Ovary (tissue), 3 donors: ENCODE data around the gene ARID1B.

Experiments used
- EP300 ChIP-seq: sonication (generic); formaldehyde crosslinking; IDR thresholded peaks from one replicate; pipeline ENCODE4 v1.6.1; 2017; ENCODE audit warnings: antibody characterized with exemption
- POLR2A ChIP-seq: fragments of 450-650 bp; IDR thresholded peaks from one replicate; pipeline ENCODE4 v1.6.1; 2017; ENCODE audit warnings: antibody characterized with exemption, mild to moderate bottlenecking, moderate library complexity
- TF ChIP-seq, protein P1 (sequence below), 3 donors: fragments of 450-650 bp in 2 of 3; fragments of 200-600 bp in 1 of 3; IDR thresholded peaks; one replicate each; pipeline versions ENCODE4 v1.5.1 to v1.8.0; 2016 to 2022; ENCODE audit warnings: antibody characterized with exemption in 3 of 3, mild to moderate bottlenecking in 1 of 3
- donor health status: DM: no; HTN: no; CAD: no.

DNA sequence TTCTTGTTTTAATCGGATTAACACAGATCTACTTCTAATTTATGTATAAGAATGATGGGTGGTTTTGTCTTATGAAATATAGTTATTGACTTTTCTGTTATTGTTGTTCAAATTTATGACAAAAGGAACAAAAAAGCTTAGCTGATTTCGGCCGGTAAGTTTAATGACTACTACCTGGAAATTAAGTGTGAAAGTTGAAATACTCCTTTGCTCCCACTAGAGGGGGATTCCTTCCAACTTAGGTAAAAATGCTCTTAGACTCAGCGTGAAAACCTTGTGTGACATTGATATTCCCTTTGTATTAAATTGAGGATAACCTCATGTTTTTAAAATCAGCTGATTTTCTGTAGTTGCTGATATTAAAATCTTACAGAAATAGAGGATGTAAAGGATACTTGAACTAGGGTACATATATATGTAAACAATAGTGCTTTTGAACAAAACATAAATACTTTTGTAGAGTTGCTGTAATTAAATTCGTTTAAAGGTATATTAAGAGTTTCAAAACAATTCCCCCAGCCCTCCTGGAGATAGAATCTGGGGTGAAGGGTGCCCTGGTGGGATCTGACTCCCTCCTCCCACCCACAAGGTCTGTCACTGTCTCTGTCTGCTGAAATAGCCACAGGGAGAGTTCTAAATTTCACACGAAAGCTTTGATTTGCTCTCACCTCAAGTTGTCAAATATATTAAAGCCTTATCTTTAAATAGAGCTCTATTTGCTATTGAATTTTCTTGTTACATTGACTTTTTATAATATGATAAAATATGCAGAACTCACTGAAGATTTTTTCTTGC lies 257.5 kb downstream of the ARID1B start:
- TF ChIP-seq EP300 (no peak), POLR2A (no peak)
- TF ChIP-seq, protein P1, sequence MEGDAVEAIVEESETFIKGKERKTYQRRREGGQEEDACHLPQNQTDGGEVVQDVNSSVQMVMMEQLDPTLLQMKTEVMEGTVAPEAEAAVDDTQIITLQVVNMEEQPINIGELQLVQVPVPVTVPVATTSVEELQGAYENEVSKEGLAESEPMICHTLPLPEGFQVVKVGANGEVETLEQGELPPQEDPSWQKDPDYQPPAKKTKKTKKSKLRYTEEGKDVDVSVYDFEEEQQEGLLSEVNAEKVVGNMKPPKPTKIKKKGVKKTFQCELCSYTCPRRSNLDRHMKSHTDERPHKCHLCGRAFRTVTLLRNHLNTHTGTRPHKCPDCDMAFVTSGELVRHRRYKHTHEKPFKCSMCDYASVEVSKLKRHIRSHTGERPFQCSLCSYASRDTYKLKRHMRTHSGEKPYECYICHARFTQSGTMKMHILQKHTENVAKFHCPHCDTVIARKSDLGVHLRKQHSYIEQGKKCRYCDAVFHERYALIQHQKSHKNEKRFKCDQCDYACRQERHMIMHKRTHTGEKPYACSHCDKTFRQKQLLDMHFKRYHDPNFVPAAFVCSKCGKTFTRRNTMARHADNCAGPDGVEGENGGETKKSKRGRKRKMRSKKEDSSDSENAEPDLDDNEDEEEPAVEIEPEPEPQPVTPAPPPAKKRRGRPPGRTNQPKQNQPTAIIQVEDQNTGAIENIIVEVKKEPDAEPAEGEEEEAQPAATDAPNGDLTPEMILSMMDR (IDR thresholded peaks at IDR 0.05) = peak; percentile 21 to 70 (median 68)
